ENCODE measurements around the gene SHISA3. TPM values are rescaled to one million over a fixed set of nuclear protein-coding genes. Genes with fewer than 3 reads are reported as not detected.

SHISA3 gene
- 10 to 100 TPM in 1 of 8 experiments, 1 to 10 TPM in 4, under 1 TPM in 1, not detected in 2; 0.45 to 10.2 (median 3.8) TPM for total RNA-seq

DNA sequence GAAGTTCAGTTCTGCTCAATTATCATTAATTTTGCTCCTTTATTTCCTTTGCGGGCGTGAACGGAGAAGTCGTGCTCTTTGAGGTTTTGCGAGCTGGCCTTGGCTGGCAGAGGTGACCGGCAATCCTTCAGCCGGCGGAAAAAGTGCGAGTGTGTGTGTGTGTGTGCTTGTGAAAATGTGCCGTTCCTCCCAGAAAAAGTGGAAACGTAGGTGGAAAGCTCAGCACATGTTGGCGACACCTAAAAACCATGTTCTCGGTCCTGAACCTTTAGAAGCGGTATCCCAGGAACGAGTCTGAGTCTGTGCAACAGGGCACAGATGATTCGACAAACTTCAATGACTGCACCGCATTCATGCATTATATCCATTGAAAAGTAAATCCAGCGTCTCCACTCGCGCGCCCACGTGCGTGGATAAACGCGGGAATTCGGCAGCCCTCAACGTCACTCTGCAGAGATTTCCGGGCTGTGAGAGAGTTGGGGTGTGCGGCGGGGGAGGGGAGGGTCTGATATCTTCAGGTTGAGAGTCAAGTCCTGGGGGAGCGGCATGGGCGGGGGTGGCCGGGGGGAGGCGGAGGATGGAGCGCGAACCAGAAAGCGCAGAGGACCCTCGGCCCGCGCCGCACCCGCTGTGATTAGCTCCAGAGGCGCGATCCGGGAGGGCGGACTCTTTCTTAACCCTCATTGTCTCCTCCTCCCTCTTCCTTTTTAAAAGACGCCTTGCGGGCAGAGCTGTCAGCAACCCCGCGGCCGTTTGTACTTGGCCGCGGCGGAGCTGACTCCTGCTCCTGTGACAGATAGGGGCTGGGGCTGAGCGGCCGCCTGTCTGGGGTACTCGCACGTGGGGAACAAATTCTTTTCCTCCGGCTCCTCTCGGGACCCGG is at the start of gene SHISA3:
Gene SHISA3 (plus strand): TSS at position 737 of the 883 bp plus-strand sequence. CDS start 569 bp downstream, outside the sequence.
- Histone ChIP-seq H3K4me1 (replicated peaks in 1 of 2) (peaks cover 10 to 13% of the 10 kb centered on the region in 2 donors), H3K4me3 (peak within 1 kb of the TSS; percentile 41 to 48 (median 43)), H3K27ac (no peak within 1 kb of the TSS)
- peak; percentile 44 to 69 (median 50) for ATAC-seq (replicated peaks in 6 of 8)
- in situ Hi-C loops (cut with MboI; ENCODE audit: low pct_unique_long_range_greater_than_20kb in 2 of 9, low sequenced_read_pairs in 9 of 9, unreplicated experiment in 9 of 9): loop anchor here in 4 of 9 experiments (25.0 kb wide), 1 partner anchor 115 kb away; no protein-coding TSS in a partner anchor
- 2 to 88% (median 20%) methylated on average over 2 to 15 of the region's 61 CpGs; no CpG with 5 or more reads in 2 of the 10 experiments for WGBS, 10 experiments

DNA sequence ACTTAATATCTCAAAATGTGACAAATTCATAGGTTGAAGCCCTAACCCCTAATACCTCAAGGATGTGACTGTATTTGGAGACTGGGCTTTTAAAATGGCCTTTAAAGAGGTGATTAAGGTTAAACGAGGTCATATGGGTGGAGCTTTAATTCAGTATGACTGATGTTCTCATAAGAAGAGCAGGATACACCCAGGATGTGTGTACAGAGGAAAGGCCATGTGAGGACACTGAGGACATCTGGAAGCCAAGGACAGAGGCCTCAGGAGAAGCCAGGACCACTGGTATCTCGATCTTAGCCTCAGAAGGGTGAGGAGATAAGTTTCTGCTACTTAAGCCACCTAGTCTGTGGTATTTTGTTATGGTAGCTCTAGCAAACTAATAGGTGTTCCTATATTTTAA is 49.0 kb upstream of the SHISA3 start:
- H3K4me3 ChIP-seq: no peak overlapping the region
- H3K4me1 ChIP-seq (replicated peaks in 1 of 2): no peaks in the 10 kb centered on the region
- peak in 2 of 8 experiments; percentile 61 to 94 for ATAC-seq (replicated peaks in 6 of 8)
- 0 to 100% (median 64%) methylated on average over 1 to 2 of the region's 2 CpGs; no CpG with 5 or more reads in 4 of the 10 experiments for WGBS, 10 experiments
- no peak overlapping the region for H3K27ac ChIP-seq
- in situ Hi-C loops (cut with MboI; ENCODE audit: low pct_unique_long_range_greater_than_20kb in 2 of 9, low sequenced_read_pairs in 9 of 9, unreplicated experiment in 9 of 9): no loop called here

DNA sequence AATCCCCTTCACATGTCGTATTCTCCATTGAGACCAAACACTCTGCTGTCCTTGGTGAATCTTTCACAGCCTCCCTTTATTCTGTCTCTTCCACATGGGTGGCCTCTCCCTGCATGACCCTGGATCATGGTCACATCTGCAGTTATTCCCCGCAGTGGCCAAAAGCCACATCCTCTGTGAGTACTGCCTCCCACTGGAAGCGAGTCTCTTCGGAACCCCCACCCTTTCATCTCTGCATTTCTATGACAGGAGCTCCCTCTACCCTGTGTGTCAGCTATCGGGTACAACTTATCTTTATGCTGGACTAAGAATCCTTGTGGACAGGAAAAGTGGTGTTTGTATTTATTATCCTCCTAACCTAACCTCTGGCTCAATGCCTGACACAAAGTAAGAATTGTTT is 48.6 kb upstream of the SHISA3 start:
- peak in 1 of 8 experiments; percentile 46 for ATAC-seq (replicated peaks in 6 of 8)
- in situ Hi-C loops (cut with MboI; ENCODE audit: low pct_unique_long_range_greater_than_20kb in 2 of 9, low sequenced_read_pairs in 9 of 9, unreplicated experiment in 9 of 9): no loop called here
- Histone ChIP-seq H3K27ac (no peak overlapping the region), H3K4me3 (no peak overlapping the region), H3K4me1 (replicated peaks in 1 of 2) (no peaks in the 10 kb centered on the region)
- 48 to 100% (median 91%) methylated on average over 1 to 4 of the region's 5 CpGs; no CpG with 5 or more reads in 2 of the 10 experiments for WGBS, 10 experiments

DNA sequence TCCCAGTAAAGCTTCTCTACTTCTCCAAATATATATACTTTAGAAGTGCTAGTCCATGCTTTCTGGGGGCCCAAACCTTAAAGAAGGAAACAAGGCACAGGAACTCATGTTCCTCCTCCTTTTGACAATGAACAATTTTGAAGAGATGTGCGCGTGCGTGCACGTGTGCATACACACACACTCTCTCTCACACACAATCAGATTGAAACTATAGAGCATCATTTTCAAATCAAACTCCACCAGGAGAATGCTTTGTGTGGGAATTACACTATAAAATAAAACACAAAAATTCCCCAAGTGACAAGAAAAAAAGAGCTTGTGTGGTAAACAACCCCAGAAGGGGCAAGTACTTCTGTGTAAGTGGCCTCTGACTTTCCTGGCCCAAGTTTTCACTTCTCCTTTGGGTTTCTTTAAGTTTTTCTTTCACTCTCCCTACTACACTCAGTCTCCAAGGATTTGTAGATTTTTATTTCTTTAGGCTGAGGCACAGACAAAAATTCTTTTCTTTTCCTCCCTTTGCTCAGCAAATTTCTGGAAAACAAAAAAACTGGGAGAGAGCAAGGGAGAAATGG is 46.6 kb upstream of the SHISA3 start:
- no peak overlapping the region for H3K27ac ChIP-seq
- H3K4me1 ChIP-seq (replicated peaks in 1 of 2): no peaks in the 10 kb centered on the region
- in situ Hi-C loops (cut with MboI; ENCODE audit: low pct_unique_long_range_greater_than_20kb in 2 of 9, low sequenced_read_pairs in 9 of 9, unreplicated experiment in 9 of 9): loop anchor here in 1 of 9 experiments (25.0 kb wide), 1 partner anchor 162 kb away; no protein-coding TSS in a partner anchor
- 65 to 100% (median 95%) methylated on average over 2 to 4 of the region's 4 CpGs; no CpG with 5 or more reads in 3 of the 10 experiments for WGBS, 10 experiments
- ATAC-seq (replicated peaks in 6 of 8): no peak
- no peak overlapping the region for H3K4me3 ChIP-seq

DNA sequence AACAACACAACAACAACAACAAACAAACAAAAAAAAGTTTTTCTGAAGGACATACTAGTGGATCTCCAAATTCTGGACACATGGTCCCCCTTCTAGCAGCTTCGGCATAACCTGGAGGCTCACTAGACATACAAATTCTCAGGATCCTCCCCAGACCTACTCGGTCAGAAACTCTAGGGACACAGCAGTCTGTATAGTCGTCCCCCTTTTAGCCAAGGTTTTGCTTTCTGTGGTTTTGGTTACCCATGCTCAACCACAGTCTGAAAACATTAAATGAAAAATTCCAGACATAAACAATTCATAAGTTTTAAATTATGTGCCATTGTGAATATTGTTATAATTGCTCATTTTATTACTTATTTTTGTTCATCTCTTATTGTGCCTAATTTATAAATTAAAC is 45.2 kb upstream of the SHISA3 start:
- 33 to 100% (median 91%) methylated on average over 1 to 3 of the region's 3 CpGs; no CpG with 5 or more reads in 2 of the 10 experiments for WGBS, 10 experiments
- ATAC-seq (replicated peaks in 6 of 8): no peak
- Histone ChIP-seq H3K4me3 (no peak overlapping the region), H3K4me1 (replicated peaks in 1 of 2) (no peaks in the 10 kb centered on the region), H3K27ac (no peak overlapping the region)
- in situ Hi-C loops (cut with MboI; ENCODE audit: low pct_unique_long_range_greater_than_20kb in 2 of 9, low sequenced_read_pairs in 9 of 9, unreplicated experiment in 9 of 9): loop anchor here in 1 of 9 experiments (25.0 kb wide), 1 partner anchor 160 kb away; no protein-coding TSS in a partner anchor

DNA sequence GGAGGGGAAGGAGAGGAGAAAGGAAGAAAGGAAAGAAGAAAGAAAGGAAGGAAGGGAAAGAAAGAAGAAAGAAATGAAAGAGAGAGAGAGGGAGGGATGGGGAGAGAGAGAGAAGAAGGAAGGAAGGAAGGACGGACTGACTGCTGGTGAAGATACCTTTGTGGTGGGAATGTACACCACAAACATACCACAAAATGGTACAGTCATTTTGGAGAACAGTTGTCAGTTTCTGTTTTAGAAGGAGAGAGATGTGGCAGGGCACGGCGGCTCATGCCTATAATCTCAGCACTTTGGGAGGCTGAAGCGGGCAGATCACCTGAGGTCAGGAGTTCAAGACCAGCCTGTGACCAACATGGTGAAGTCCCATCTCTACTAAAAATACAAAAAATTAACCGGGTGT is 40.0 kb upstream of the SHISA3 start:
- WGBS, 10 experiments: 72 to 100% (median 97%) methylated on average over 1 to 5 of the region's 5 CpGs; no CpG with 5 or more reads in 5 of the 10 experiments
- Histone ChIP-seq H3K4me3 (no peak overlapping the region), H3K4me1 (replicated peaks in 1 of 2) (no peaks in the 10 kb centered on the region), H3K27ac (no peak overlapping the region)
- no peak for ATAC-seq (replicated peaks in 6 of 8)
- in situ Hi-C loops (cut with MboI; ENCODE audit: low pct_unique_long_range_greater_than_20kb in 2 of 9, low sequenced_read_pairs in 9 of 9, unreplicated experiment in 9 of 9): loop anchor here in 1 of 9 experiments (25.0 kb wide), 1 partner anchor 155 kb away; no protein-coding TSS in a partner anchor

DNA sequence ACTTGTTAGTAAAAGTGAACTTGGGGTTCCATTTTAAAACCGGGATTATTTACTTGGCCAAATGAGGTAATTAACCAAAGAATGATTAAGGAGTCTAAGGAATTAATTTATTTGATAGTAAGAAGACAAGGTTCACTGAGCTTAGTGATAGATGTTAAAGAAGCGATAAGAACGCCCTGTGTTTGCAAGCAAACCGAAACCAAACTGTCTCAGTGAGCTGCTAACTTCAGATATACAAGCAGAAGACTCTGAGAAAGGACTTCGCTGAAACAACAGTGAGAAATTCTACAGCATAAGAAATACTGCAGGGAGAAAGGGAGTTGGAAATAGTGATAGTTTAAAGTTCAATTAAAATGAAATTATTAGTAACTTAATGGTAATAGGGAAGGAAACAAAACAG is 37.6 kb upstream of the SHISA3 start:
- in situ Hi-C loops (cut with MboI; ENCODE audit: low pct_unique_long_range_greater_than_20kb in 2 of 9, low sequenced_read_pairs in 9 of 9, unreplicated experiment in 9 of 9): loop anchor here in 1 of 9 experiments (25.0 kb wide), 1 partner anchor 153 kb away; no protein-coding TSS in a partner anchor
- H3K4me3 ChIP-seq: no peak overlapping the region
- peak in 2 of 8 experiments; percentile 43 to 62 for ATAC-seq (replicated peaks in 6 of 8)
- no peaks in the 10 kb centered on the region for H3K4me1 ChIP-seq (replicated peaks in 1 of 2)
- WGBS, 10 experiments: 8 to 93% (median 82%) methylated on average over 3 to 5 of the region's 5 CpGs
- no peak overlapping the region for H3K27ac ChIP-seq

DNA sequence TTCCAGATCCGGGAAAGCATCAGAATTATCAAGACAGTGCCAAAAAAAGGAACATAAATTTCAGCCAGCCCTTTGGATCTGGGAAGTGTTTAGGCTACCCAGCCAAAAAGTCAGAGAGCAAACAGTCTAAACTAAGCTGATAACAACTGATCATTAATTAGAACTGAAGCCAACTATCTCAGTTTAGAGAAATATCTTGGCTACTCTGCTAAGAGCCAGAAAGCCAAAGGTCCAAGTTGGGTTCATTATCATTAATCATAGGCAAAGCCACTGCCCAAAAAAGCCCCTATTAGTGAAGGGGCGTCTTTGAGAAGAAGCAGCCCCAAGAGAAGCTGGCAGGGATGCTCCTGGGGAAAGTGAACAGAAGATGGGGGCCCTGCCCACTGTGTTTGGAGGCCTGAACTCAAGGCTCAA is 37.0 kb upstream of the SHISA3 start:
- H3K27ac ChIP-seq: no peak overlapping the region
- no peak for ATAC-seq (replicated peaks in 6 of 8)
- in situ Hi-C loops (cut with MboI; ENCODE audit: low pct_unique_long_range_greater_than_20kb in 2 of 9, low sequenced_read_pairs in 9 of 9, unreplicated experiment in 9 of 9): loop anchor here in 1 of 9 experiments (25.0 kb wide), 1 partner anchor 152 kb away; no protein-coding TSS in a partner anchor
- H3K4me1 ChIP-seq (replicated peaks in 1 of 2): no peaks in the 10 kb centered on the region
- H3K4me3 ChIP-seq: no peak overlapping the region
- WGBS, 10 experiments: 0 to 83% (median 71%) methylated on average over 1 to 2 of the region's 2 CpGs; no CpG with 5 or more reads in 3 of the 10 experiments

DNA sequence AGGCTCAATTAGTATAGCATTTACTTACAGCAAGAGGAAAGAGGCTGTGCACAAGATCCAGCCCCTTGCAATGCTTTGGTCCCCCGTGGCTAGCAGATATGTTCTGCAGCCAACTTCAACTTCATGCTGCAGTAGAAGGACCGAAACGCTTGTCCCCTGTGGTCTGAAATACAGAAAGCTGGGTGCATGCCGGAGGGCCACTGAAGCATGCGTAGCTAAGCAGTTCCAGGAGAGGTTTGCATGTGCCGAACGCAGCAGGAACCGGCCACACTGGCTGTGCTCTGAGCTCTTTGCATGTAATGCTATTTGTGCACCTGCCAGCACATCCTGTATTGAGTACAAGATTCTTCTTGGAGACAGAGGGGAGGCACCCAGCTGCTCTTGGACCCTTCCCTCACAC is 35.8 kb upstream of the SHISA3 start:
- in situ Hi-C loops (cut with MboI; ENCODE audit: low pct_unique_long_range_greater_than_20kb in 2 of 9, low sequenced_read_pairs in 9 of 9, unreplicated experiment in 9 of 9): loop anchor here in 1 of 9 experiments (25.0 kb wide), 1 partner anchor 151 kb away; no protein-coding TSS in a partner anchor
- no peak for ATAC-seq (replicated peaks in 6 of 8)
- 22 to 100% (median 81%) methylated on average over 1 to 6 of the region's 8 CpGs; no CpG with 5 or more reads in 2 of the 10 experiments for WGBS, 10 experiments
- Histone ChIP-seq H3K4me3 (no peak overlapping the region), H3K27ac (no peak overlapping the region), H3K4me1 (replicated peaks in 1 of 2) (no peaks in the 10 kb centered on the region)

DNA sequence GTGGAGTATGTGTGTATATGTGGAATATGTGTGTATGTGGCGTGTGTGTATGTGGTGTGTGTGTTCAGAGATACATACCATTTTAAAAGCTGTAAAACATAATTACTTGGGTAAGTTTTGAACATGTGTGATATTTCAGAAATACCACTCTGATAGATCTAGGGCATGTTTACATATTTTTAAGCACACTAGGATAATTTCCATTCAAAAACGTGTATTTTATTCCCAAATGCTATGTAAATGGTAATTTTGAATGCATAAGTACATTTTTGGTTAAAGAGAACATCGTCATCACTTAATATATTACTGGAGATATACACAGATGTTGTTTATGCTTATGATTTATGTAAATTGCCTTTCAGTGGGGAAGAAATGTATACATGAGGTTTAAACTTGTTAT is 34.7 kb upstream of the SHISA3 start:
- H3K27ac ChIP-seq: no peak overlapping the region
- in situ Hi-C loops (cut with MboI; ENCODE audit: low pct_unique_long_range_greater_than_20kb in 2 of 9, low sequenced_read_pairs in 9 of 9, unreplicated experiment in 9 of 9): loop anchor here in 1 of 9 experiments (25.0 kb wide), 1 partner anchor 150 kb away; no protein-coding TSS in a partner anchor
- WGBS, 10 experiments: 0 to 87% (median 58%) methylated on average over 1 to 3 of the region's 3 CpGs; no CpG with 5 or more reads in 1 of the 10 experiments
- no peak overlapping the region for H3K4me3 ChIP-seq
- ATAC-seq (replicated peaks in 6 of 8): peak in 1 of 8 experiments; percentile 64
- H3K4me1 ChIP-seq (replicated peaks in 1 of 2): no peaks in the 10 kb centered on the region

DNA sequence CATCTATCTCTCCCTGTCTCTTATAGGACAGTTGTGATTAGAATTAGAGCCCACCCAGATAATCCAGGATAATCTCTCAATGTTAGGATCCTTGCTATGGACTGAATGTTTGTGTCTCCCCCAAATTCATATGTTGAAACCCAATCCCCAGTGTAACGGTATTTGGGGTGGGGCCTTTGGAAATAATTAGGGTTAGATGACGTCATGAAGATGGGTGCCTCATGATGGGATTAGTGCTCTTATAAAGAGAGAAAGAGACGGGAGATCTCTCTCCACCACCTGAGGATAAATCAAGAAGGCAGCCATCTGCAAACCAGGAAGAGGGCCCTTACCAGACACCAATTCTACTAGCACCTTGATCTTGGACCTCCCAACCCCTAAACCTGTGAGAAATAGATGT is 33.7 kb upstream of the SHISA3 start:
- Histone ChIP-seq H3K4me1 (replicated peaks in 1 of 2) (no peaks in the 10 kb centered on the region), H3K27ac (no peak overlapping the region), H3K4me3 (no peak overlapping the region)
- WGBS, 10 experiments: 83 to 100% methylated on average over 1 to 3 of the region's 3 CpGs; no CpG with 5 or more reads in 8 of the 10 experiments
- no peak for ATAC-seq (replicated peaks in 6 of 8)
- in situ Hi-C loops (cut with MboI; ENCODE audit: low pct_unique_long_range_greater_than_20kb in 2 of 9, low sequenced_read_pairs in 9 of 9, unreplicated experiment in 9 of 9): loop anchor here in 1 of 9 experiments (25.0 kb wide), 1 partner anchor 149 kb away; no protein-coding TSS in a partner anchor

DNA sequence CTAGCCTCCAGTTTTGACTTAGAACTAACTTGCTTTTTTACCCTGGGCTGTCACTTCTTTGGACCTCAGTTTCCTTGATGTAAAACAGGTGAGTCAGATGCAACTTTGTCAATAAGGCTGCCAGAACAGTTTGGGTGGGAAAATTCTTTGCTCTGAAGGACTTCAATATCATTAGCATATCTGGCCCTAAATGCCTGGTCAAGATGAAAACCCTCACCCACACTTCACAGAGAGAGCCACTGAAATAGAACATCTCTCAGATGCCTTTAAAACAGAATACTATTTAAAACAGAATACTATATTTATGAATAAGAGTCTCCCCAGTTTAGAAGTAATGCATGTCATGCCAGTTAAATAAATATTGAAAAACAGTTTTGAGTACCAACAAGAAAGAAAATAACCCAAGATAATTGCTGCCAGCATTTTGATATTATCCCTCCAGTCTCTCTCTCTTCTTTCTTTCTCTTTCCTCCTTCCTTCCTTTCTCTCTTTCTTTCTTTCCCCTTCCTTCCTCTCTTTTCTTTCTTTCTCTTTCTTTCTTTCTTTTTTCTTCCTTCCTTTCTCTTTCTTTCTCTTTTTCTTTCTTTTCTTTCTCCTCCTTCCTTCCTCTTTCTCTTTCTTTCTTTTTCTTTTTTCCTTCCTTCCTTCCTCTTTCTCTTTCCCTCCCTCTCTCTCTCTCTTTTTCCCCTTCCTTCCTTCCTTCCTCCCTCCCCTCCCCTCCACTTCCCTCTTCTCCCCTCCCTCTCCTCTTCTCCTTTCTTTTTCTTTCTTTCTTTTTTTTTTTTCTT is 32.8 kb upstream of the SHISA3 start:
- no peak overlapping the region for H3K4me3 ChIP-seq
- in situ Hi-C loops (cut with MboI; ENCODE audit: low pct_unique_long_range_greater_than_20kb in 2 of 9, low sequenced_read_pairs in 9 of 9, unreplicated experiment in 9 of 9): loop anchor here in 1 of 9 experiments (25.0 kb wide), 1 partner anchor 148 kb away; no protein-coding TSS in a partner anchor
- no peak overlapping the region for H3K27ac ChIP-seq
- H3K4me1 ChIP-seq (replicated peaks in 1 of 2): no peaks in the 10 kb centered on the region
- ATAC-seq (replicated peaks in 6 of 8): no peak
